ENCODE results near the gene RPL35A.

DNA sequence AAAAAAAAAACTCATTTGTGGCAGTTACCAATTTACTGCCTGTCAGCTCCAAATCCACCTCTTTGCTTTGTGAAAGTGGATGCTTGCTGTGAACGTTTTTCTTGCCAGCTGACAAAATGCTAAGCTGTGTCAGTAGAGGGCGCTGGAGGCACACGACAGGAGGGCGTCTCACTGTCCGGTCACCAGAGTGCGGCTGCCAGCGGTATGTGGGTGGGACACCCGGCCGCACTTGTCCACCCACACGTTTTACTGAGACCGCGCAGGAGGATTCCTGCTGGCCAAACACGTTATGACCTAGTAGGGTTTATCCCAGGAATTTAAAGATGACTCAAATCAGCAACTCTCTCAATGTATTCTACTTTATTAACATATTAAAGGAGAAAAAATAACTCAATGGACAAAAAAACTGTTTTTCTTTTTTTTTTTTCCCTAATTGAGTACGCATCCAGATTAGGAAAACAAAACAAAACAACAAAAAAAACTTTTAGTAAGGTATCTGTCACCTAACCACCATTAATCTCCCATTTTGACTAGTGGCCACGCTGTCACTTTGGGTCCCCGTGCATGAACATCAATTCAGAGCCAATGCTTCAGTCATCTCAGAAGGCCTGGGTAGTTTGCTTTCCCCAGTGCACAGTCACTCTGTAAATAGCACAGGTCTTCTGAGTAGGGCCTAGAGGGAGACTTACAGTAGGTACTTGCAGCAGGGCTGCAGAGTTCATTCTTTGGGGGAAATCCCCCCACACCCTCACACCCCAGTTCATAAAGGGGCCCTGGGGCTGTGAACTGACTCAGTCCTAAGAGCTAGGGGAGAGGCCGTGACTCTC lies 43.8 kb upstream of the RPL35A start:
- TF ChIP-seq, protein P1, sequence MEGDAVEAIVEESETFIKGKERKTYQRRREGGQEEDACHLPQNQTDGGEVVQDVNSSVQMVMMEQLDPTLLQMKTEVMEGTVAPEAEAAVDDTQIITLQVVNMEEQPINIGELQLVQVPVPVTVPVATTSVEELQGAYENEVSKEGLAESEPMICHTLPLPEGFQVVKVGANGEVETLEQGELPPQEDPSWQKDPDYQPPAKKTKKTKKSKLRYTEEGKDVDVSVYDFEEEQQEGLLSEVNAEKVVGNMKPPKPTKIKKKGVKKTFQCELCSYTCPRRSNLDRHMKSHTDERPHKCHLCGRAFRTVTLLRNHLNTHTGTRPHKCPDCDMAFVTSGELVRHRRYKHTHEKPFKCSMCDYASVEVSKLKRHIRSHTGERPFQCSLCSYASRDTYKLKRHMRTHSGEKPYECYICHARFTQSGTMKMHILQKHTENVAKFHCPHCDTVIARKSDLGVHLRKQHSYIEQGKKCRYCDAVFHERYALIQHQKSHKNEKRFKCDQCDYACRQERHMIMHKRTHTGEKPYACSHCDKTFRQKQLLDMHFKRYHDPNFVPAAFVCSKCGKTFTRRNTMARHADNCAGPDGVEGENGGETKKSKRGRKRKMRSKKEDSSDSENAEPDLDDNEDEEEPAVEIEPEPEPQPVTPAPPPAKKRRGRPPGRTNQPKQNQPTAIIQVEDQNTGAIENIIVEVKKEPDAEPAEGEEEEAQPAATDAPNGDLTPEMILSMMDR (conservative IDR thresholded peaks at IDR 0.05): peak; percentile 100
- TF ChIP-seq EZH2 (IDR thresholded peaks at IDR 0.05; ENCODE audit: low read depth): no peak
